HG03135 (cell line): ENCODE results near the gene NUP50.

Source experiments
- ATAC-seq: cut with Tn5 transposase; IDR thresholded peaks from one replicate; pipeline ENCODE4 v1.9.1; 2021; ENCODE audit warnings: mild to moderate bottlenecking, moderate library complexity; ENCODE audit not compliant: unreplicated experiment

The NUP50 gene

DNA sequence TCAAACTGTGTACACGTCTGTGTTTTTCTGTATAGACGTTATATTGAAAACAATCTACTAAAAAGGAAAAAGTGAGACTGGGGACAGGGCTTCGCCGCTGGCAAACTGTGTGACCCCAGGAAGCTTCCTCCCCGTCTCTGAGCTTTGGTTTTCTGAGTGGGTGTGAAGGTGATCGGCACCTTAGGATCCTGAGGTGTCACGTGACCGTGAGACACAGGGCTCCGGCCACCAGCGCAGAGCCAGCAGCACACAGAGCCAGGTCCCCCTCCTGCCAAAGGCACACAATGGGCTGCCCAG is 44.9 kb downstream of the NUP50 start:
- no peak for ATAC-seq

- no peak for ATAC-seq
Observed at GRCh38 chr22:45208993-45209838, 45.5 kb downstream of the NUP50 start.

DNA sequence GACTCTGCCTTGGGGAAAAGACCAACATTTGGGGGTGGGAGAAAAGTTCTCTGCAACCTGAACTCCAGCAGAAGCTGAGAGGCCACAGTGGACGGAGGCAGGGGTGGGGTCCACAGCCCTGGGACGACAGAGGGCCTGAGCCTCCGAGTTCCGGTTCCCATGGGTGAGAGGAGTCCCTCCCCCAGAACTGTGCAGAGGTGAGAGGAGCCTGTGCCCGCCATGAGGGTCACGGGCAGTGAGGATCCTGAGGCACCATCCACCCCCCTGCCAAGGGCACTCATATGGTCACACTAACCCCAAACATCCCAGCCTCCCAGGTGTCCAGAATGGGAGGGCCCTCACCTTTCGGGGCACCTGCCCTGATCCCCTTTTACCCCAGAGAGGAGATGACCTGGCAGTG is 46.4 kb downstream of the NUP50 start:
- no peak for ATAC-seq

GRCh38 chr22:45210577-45210976 is 46.9 kb downstream of the NUP50 start:
- no peak for ATAC-seq

GRCh38 chr22:45210991-45211390 is 47.3 kb downstream of the NUP50 start:
- ATAC-seq, result no peak

DNA sequence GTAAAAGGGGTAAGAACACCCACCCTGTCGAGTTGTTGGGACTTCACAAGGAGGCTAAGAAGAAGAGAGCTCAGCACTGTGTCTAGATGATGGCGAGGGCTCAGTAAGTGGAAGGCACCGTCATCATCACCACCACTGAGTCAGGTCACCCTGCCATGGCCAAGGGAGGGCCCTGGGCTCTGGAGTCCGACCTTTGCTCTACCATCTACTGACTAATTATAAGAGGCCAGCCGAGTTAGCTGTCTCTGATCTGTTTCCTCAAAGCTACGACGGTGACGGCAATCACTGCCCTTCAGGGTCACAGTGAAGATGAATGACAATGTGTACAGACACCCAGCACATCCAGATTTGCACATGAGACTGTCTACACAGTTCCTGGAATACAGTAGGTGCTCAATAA is 47.7 kb downstream of the NUP50 start:
- ATAC-seq, result no peak

DNA sequence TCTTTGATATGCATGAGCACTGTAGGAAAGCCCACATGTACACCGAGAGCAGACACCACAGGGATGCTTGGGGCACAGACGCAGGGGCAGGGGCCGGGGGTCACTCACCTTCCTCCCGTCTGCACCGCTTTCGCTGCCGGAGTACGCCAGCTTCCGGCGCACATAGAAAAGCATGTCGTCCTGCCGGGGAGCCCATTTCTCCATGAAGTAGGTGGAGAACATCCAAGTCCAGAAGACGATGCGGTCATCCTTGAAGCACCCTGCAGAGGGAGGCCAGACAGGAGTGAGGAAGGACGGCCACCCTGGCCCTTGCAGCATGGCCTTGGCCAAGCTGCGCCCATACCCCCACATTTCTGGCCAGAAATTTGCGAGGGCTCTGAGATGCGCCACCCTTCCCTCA is 48.1 kb downstream of the NUP50 start:
- no peak for ATAC-seq

DNA sequence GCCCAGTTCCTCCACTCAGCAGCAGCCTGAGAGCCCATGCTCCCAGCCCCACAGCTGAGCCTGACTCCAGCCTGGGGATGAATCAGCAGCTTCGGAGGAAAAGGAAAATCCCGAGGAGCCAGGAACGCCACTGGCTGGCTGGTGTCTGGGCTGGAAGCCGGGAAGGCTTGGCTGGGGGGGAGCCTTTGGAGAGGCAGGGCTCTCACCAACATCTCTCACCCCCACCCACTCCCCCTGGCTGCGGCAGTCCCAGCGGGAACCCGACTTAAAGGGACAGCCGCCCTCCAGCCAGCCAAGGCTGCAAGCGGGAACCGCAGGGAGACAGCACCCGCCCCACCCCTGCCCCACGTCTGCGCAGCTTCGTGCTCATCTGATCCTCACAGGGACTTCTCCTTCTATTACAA is 48.6 kb downstream of the NUP50 start:
- no peak for ATAC-seq

GRCh38 chr22:45212992-45213751 is 49.4 kb downstream of the NUP50 start:
- no peak for ATAC-seq

DNA sequence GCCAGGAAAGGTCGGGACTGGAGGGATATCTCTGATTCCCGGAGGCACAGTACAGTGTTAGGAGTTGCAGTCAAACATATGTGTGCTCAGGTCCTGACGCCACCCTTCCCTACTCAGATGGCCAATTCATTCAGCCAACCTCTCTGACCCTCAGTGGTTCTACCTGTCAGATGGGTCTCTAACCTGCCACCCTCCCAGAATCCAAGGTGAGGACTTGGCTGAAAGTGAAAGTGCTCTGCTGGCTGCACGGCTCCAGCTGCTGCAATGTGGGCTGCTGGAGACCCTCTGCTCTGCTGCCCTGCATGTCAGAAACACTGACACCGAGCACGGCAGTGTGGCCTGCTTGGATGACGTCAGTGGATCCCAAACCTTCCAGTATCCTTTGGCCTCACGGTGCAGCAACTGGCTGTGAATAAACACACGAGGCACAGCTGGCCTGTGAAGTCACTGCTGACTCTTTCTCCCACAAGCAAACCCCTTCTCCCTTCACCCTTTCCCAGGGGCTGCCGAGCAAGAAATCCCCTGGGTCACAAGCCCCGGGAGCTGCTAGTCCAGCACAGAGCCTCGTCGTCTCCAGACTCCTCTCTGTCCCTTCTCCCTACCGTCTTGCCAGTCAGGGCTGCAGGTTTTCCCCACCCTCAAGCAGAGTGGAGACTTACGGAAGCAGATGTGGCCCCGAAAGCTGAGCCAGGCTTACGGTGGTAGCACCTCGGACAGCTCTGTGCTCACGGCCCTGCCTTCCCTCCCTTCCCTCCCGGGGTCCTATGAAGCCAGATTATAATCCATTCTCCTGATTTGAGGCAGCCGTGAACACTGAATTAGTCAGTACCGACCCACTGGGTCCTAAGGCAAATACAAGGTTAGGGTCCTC is 52.6 kb downstream of the NUP50 start:
- ATAC-seq, result no peak

GRCh38 chr22:45217345-45217744 is 53.6 kb downstream of the NUP50 start:
- ATAC-seq, result no peak

GRCh38 chr22:45217806-45218205 is 54.1 kb downstream of the NUP50 start:
- no peak for ATAC-seq

DNA sequence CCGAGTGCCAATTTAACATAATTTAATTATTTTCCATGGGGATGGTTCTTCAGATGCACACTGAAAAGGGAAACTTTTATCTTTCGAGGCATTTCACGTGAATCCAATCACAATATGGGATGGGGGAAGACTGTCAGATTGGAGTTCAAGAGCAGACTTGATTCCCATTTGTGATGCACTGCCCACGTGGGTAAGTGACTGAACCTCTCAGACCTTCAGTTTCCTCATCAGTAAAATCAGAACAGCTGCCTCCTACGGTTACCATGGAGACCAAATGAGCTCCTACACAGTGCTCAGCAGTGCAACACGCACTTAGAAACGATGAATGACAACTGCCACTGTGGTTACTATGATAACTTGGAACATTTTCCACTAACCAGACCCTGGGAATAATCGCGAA is 55.3 kb downstream of the NUP50 start:
- no peak for ATAC-seq

- no peak for ATAC-seq
Observed at GRCh38 chr22:45221201-45221600, 57.5 kb downstream of the NUP50 start.

DNA sequence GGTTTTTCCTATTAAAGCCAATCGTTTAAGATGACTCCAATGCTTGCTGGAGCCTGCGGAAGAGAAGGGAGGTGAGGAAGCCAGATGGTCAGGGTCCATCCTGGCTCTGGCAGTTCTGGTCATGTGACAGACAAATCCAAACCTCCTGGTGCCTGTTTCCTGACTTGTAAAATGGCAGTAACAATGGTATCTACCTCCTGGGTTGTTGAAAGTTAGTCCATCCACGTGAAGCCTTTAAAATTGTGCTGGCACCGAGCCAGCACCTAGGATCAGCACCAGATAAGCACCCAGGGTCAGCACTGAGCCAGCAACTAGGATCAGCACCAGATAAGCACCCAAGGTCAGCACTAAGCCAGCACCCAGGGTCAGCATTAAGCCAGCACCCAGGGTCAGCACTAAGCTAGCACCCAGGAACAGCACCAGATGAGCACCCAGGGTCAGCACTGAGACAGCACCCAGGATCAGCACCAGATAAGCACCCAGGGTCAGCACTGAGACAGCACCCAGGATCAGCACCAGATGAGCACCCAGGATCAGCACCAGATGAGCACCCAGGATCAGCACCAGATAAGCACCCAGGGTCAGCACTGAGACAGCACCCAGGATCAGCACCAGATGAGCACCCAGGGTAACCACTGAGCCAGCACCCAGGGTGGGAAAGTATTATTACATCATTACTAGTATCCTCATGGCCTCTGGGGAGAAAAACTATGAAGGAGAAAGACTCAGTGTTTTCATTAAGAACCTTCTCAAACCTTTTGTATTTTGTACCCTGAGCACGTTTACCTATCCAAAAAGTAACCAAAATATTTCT is 59.8 kb downstream of the NUP50 start:
- no peak for ATAC-seq

DNA sequence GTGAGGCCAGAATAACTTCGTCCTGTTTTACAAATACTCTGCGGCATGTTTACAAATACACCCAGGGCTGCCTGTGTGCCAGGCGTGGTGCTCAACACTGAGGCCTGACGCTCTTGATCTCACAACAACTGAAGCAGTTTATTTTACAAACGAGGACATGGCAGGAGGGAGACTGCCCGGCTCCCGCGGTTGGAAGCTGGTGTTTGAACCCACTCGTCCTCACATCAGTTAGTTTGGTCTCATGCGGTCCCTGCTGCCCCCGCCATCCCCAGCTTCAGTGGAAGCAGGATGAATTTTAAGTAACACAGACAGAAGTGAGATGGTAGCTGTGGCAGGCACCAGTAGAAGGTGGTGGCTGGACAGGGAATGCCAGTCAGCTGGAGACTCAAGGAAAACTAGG is 60.6 kb downstream of the NUP50 start:
- no peak for ATAC-seq

- ATAC-seq, result no peak
Observed at GRCh38 chr22:45224988-45225731, 61.4 kb downstream of the NUP50 start.

- no peak for ATAC-seq
Observed at GRCh38 chr22:45225732-45226502, 62.2 kb downstream of the NUP50 start.

DNA sequence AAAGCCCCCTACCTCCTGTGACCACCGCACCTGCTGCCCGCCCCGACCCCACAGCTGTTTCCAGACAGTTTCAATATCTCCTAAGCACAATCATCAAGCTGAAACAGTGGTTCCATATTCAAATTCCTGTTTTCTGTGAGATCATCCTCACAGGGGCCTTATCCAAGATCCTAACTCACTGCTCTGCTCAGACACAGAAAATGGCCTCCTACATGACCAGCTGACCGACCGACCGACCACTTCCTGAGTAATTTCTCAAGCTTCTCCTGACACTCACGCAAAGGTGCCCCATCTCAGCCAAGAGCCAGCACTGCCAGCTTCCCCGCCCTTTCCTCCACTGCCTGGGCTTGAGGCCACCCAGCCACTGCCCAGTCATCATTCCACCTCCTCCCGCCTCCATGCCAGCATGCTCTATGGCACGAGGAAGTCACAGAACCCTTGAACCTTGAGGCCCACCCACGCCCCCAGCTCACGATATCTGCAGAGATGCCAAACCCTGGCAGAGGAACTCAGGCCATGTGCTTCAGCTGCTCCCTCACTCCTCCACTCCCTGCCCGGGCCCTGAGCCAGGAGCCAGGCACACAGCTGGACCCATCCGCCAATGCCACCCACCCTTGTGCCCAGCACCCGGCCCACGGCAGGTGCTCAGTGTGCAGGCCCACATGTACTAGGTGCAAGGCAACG is 62.9 kb downstream of the NUP50 start:
- no peak for ATAC-seq
